HUES64 (cell line): Measurements from ENCODE around the gene NUFIP1.
"Not testable (repeated sequence)": the region's sequence is repeated elsewhere in the genome, so short reads cannot be mapped to it uniquely, and the experiment has no call there.

Source experiments
- H3K27ac ChIP-seq: 2 replicates; pipeline ENCODE4 v1.7.0; 2013; ENCODE audit warnings: low read depth, low read length, inconsistent platforms
- H3K27me3 ChIP-seq: 2 replicates; pipeline ENCODE4 v1.6.1; 2013; ENCODE audit warnings: mild to moderate bottlenecking, low read length; ENCODE audit not compliant: insufficient read depth
- H3K36me3 ChIP-seq: 2 replicates; pipeline ENCODE4 v1.6.1; 2013; ENCODE audit warnings: mild to moderate bottlenecking, low read length; ENCODE audit not compliant: insufficient read depth
- H3K4me1 ChIP-seq: 2 replicates; pipeline ENCODE4 v1.6.1; 2013; ENCODE audit warnings: mild to moderate bottlenecking, low read length, moderate library complexity; ENCODE audit not compliant: insufficient read depth
- H3K4me3 ChIP-seq: 2 replicates; pipeline ENCODE4 v1.5.1; 2013; ENCODE audit warnings: mild to moderate bottlenecking, low read length, moderate library complexity
- H3K9ac ChIP-seq: 2 replicates; pipeline ENCODE4 v1.6.1; 2013; ENCODE audit warnings: mild to moderate bottlenecking, low read depth, low read length
- H3K9me3 ChIP-seq: 2 replicates; pipeline ENCODE4 v1.6.1; 2013; ENCODE audit warnings: low read depth, low read length; ENCODE audit not compliant: insufficient read depth
- WGBS: fragments of 150-250, 120-280 bp; methylation state at CpG from one replicate; pipeline ENCODE4 v1.1.7; 2013; ENCODE audit warnings: missing lambda C conversion rate; 5-methylcytosine and 5-hydroxymethylcytosine counted together

The NUFIP1 gene

DNA sequence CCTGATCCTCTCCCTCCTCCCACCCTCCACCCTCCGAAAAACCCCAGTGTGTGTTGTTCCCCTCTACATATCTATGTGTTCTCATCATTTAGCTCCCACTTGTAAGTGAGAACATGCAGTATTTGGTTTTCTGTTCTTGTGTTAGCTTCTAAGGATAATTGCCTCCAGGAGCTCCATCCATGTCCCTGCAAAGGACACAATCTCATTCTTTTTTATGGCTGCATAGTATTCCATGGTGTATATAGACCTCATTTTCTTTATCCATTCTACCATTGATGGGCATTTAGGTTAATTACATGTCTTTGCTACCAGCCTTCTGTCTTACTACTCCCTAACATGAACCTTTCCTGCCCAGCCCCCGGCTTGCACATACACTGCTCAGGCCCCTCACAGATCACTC, 91.0 kb downstream of the NUFIP1 start:
- WGBS = 91% methylated on average over 2 of the region's 2 CpGs
- not testable (repeated sequence) for H3K4me1 ChIP-seq

DNA sequence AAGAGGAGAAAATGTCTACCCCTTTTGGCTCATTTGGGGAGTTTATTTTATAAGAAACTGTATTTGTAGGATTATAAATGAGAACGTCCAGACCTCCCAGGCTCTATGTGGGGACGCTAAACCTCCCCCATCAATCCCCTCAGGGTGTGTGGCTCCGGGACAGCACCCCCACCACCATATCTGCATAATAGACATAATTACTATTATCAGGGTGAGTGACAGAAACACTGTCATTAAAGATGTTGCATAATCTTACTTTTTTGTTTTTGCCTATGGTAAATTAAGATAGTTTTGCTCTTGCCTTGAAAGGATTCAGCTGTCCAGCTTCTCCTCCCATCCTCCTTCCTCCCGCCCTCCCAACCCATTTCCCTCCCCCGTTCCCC, 93.3 kb downstream of the NUFIP1 start:
- H3K9ac ChIP-seq = no peak overlapping the region
- no peaks in the 10 kb centered on the region for H3K27me3 ChIP-seq
- no peaks in the 10 kb centered on the region for H3K4me1 ChIP-seq
- no peaks in the 10 kb centered on the region for H3K9me3 ChIP-seq
- 90% methylated on average over 2 of the region's 5 CpGs for WGBS
- no peak overlapping the region for H3K27ac ChIP-seq
- H3K4me3 ChIP-seq = no peak overlapping the region
- H3K36me3 ChIP-seq = no peaks in the 10 kb centered on the region

More for the DNA sequence above, 91.0 kb downstream of the NUFIP1 start:
- H3K9me3 ChIP-seq, H3K36me3 ChIP-seq, H3K27ac ChIP-seq, H3K9ac ChIP-seq, H3K27me3 ChIP-seq, H3K4me3 ChIP-seq: not testable (repeated sequence)

DNA sequence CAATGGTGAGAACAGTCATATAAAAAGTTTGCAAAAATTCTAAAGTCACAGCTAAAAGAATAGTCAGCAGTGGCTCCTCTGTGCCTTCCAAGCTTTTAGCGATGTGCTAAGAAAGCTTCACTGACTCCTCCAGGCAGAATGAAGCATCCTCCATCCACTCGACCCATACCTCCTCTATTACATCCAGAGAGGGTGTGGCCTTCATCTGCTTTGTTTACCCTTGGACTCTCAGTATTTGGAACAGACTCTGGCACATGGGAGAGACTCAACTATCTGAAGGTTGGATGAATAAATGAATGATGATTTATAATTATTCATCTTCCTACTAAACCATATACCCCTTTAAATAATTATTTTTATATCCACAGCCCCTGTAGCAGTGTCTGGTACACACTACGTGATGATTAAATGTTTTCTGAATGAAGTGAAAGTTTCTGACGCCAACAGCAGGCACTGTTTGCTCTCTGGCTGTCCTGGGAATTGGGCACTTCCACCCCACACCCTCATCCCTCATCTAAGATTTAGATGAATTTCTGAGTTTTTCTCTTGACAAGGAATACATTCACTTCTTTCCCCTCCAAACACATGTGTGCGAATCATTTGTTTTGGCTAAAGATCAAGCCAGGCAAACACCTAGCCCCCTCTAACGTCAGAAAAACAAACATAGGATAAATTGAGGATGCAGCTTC, 93.9 kb downstream of the NUFIP1 start:
- Histone ChIP-seq H3K27me3 (no peaks in the 10 kb centered on the region), H3K9ac (no peak overlapping the region), H3K4me1 (no peaks in the 10 kb centered on the region), H3K9me3 (no peaks in the 10 kb centered on the region), H3K4me3 (no peak overlapping the region), H3K27ac (no peak overlapping the region), H3K36me3 (no peaks in the 10 kb centered on the region)
- 85% methylated on average over 4 of the region's 6 CpGs for WGBS

DNA sequence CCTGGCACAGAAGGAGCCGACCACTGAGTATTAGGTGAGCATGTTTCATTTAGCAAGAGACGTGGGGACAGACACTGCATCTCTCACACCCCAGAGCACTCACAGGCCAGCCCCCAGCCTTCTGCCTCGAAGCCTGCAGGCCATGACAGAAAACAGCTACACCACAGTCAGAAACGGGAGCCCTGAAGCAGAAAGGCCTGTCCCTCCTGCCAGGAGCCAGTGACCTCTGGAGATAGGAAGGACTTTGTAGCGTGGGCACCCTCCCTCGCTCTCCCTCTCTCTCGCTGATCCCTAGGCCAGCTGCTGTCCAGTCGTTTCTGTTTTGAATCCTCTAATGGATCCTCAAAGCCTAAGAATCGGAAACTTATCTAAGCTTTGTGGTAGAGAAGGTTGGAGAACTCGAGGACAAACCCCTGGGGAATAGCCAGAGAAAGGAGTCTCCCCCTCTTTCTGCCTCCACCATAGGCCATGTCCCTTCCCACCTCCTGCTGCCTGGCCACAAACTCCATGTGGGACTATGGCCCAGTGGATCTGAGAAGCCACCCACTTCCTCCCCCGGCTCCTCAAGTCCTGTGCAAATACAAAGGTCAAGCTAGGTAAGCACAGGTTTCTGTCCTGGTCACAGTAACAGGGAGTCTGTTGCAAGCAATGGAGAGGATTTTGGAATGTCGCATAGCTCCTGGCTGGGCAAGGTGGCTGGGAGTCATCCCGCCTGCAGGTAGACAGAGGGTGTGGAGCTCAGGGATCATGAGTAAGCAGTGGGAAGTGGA, 95.1 kb downstream of the NUFIP1 start:
- H3K27ac ChIP-seq = no peak overlapping the region
- no peak overlapping the region for H3K9ac ChIP-seq
- H3K27me3 ChIP-seq = no peaks in the 10 kb centered on the region
- no peaks in the 10 kb centered on the region for H3K36me3 ChIP-seq
- no peak overlapping the region for H3K4me3 ChIP-seq
- WGBS = 90% methylated on average over 13 of the region's 13 CpGs
- no peaks in the 10 kb centered on the region for H3K4me1 ChIP-seq
- no peaks in the 10 kb centered on the region for H3K9me3 ChIP-seq
